Stimulated activated CD4-positive, alpha-beta T cell treated with anti-CD3 and anti-CD28 coated beads, Interleukin-12 subunit alpha, Interleukin-12 subunit beta, amount 100 ng/mL, for 4 hours (primary cell): ENCODE data around the gene CEBPB.
A peak's percentile ranks its signal among the peaks of the same experiment; 100 is the strongest.
"Not testable (repeated sequence)": the region's sequence is repeated elsewhere in the genome, so short reads cannot be mapped to it uniquely, and the experiment has no call there.

Experiments
- DNase-seq: peaks from one replicate; pipeline ENCODE4 v3.0.0-alpha.2; 2020

Gene CEBPB

DNA sequence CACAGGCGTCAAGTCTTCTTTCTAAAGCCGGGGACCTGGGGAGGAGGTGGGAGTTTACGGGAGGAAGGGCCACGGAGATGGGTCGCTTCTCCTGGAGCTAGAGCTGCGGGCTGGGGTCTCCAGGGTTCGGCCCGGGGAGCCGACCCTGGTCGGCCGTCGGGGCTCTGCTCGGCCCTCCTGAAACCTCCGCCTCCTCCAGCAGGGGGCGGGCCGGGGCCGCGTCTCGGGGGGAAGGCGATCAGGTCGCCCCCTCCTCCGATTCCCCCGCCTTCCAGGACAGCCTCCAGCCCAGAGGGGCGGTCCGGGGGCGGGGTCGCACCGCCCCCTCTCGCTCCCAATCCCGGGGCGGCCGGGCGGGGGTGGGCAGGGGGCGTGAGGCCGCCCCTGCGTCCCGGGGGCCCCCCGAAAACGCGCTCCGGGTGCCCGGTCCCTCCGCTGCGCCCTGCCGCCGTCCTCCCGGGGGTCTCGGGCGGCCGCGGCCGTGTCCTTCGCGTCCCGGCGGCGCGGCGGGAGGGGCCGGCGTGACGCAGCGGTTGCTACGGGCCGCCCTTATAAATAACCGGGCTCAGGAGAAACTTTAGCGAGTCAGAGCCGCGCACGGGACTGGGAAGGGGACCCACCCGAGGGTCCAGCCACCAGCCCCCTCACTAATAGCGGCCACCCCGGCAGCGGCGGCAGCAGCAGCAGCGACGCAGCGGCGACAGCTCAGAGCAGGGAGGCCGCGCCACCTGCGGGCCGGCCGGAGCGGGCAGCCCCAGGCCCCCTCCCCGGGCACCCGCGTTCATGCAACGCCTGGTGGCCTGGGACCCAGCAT is at the start of gene CEBPB:
Gene CEBPB (plus strand): TSS at position 580 of the 814 bp plus-strand sequence. CDS start 204 bp downstream, at position 784.
- DNase-seq = peak; percentile 80

DNA sequence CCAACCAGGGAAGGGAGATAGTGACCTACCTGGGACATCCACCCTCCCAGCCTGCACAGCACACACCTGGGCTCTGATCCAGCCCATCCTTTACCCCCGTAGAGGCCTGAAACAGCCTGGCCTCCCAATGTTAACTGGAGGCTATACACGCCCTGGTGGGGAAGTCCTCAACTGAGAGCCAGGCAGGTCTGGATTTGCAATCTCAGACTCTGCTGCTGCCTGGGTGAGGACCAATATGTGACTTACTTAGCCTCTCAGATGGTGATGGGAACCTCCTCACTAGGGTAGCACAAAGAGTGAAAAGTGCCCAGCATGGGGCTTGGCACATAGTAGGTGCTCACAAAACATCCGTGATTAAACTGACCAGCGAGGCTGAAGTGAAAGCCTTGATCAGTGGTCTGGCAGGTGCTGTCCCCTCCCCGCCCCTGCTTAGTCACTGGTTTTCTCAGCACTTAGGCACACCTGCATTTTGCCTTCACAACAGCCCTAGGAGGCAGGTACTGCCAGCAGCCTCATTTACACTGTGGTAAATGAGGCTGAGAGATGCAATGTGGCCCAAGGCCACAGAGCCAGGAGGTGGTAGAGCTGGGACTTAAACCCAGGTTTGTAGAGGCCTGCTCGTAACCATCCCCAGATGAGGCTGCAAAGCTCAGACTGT is 49.5 kb upstream of the CEBPB start:
- DNase-seq = no peak

DNA sequence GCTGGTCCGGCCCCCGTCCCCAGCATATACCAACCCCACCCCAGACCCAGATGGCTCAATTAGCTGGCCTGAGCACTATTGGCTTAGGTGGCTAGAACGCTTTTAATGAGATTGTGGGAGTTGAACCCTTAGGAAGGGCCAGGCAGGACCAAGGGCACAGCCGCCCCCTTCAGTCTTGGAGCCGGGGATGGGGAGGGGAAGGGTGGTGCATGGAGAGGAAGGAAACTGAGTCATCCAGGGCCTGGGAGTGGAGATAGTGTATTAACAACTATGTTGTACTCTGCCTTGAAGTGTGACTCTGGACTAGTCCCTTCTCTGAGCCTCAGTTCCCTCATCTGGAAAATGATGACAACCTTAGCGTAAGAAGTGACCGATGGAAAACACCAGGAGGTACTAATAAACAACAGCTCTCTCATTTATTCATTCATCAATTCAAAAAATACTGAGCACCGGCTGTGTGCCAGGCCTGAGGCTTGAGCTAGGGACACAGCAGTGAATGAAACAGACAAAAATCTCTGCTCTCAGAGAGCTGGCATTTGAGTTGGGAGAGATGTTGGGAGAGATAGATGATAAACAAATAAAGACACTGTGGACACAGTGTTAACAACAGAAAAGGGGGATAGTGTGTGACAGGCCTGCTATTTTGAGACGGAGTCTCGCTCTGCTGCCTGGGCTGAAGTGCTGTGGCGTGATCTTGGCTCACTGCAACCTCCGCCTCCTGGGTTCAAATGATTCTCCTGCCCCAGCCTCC is 48.6 kb upstream of the CEBPB start:
- no peak for DNase-seq

DNA sequence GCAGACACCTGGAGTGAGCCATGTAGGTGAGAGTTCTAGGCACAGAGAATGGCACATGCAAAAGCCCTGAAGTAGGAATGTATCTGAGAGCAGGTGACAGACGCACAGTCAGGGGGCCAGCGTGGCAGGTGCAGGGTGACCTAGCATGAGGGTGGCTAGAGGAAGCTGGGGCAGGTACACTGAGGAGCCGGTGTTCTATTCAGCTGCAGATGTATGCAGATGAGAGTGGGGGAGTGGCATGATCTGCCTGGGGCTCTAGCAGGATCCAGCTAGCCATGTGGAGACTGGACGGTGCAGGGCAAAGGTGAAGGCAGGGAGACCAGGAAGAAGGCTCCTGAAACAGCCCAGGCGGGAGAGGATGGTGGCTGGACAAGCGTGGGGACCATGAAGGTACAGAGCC is 47.8 kb upstream of the CEBPB start:
- no peak for DNase-seq

DNA sequence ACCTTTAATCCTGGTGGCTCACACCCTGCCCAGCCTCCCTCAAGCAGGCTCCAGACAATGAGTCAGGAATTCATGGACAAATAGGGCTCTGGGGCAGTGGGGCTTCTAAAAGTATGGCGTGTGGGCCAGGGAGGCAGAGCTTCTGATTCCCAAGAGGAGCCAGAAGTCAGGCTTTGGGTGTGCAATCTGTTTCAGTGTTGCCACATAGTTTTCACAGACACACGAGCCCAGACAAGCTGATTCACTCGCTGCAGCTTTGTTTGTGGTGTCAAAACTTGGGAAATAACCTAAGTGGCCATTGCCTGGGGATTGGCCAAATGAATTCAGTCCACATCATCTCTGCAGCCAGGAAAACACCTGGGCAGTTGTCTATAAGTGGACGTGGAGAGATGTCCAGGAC is 46.3 kb upstream of the CEBPB start:
- DNase-seq = no peak

DNA sequence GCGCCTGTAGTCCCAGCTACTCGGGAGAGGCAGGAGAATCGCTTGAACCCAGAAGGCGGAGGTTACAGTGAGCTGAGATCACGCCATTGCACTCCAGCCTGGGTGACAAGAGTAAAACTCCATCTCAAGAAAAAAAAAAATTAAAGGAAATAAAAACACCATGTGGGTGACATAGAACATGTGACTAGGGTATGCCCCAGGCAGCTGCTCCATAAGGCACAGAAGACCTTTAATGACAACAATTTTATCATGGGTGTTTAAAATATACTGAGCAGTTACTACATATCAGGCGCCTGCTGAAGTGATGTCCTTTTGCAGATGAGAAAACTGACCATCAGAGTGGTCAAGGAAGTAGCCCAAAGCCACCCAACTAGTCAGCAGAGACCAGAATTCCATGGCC is 45.1 kb upstream of the CEBPB start:
- DNase-seq = no peak

DNA sequence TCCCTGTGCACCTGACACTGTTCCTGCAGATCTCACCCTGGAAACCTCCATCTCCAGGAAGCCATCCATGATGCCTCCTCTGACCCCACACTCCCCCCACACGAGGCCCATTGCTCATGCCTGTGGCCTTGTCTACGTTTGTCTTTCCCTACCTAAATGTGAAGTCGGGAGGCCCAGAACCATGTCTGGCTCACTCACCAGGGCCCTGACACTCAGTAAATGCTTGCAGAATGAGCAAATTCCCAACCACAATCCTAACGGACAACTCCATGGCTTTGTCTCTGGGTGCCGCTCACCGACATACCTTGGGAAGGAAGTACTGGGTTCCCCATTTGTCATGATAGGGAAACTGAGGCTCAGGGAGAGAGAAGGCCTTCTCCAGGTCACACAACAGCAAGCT is 44.4 kb upstream of the CEBPB start:
- DNase-seq = no peak

DNA sequence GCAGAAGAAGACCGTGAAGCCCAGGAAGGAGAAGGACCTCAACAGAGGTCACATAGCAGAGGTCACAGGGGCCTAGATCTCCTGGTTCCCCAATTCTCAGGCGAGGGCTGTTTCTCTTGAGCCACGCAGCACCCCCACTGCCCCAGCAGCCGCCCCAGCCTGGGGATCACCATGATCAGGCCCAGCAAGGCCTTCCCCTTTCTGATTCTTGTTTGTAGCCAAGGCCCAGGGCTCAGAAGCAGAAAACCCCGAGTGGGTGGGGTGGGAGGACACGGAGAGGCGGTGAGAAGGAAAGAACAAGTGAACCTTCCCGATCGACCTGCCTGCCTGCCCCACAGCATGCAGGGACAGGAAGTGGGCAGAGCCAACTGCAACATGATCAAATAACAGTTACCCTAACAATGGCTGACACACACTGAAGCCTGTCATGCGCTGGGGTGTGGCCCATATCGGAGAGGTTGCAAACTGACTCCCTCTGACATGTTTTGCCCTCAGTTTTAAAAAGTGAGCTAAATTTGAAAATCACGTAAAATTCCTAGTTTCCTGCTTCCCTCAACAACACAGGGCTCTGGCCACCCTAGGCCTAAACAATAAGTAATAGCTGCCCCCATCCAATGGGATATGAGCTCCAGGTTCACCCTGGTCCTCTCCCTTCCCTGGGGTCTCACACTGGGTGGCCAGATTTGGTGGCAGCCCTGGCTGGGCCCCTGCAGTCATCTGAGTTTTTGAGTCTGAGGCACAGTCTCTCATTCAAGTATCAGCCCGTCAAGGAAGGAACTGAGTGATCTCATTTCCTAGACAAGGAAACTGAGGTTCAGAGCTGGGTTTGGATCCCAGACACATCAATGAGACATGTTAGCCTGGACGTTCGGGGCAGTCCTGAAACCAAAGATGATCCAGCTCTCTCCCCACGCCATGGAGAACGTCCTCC is 43.6 kb upstream of the CEBPB start:
- DNase-seq = peak; percentile 66

DNA sequence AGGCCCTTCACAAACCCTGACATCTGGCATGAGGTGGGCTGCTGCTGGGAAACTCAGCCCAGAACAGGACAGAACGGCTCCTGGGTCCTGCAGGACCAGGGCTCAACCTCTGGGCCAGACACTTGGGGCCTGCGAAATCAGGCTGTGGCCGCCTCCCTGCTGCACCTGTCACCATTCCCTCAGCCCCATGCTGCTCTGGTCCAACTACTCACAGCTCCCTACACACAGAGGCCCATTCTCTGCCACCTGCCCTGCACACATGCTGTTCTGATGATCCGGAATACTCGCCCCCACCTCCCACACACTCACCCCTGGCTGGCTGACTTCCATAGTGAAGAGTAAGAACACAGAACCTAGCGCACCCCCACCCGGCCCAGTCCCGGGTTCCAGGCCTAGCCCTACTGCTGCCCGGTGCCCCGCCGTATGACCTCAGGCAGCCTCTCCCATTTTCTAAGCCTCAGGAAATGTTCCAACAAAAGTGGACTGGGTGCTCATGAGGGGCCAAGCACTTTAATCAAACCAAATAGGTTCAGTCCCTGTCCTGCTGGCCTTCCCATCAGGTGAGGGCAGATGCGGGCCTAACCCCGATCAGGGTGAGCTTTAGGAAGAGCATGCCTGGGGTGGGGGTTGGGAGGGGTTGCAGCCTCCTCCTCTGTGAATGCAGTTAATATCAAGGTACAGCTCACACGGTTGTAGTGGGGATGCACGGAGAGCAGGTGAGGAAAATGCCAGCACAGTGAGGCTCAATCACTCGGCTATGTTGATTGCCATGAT is 41.0 kb upstream of the CEBPB start:
- DNase-seq = no peak

DNA sequence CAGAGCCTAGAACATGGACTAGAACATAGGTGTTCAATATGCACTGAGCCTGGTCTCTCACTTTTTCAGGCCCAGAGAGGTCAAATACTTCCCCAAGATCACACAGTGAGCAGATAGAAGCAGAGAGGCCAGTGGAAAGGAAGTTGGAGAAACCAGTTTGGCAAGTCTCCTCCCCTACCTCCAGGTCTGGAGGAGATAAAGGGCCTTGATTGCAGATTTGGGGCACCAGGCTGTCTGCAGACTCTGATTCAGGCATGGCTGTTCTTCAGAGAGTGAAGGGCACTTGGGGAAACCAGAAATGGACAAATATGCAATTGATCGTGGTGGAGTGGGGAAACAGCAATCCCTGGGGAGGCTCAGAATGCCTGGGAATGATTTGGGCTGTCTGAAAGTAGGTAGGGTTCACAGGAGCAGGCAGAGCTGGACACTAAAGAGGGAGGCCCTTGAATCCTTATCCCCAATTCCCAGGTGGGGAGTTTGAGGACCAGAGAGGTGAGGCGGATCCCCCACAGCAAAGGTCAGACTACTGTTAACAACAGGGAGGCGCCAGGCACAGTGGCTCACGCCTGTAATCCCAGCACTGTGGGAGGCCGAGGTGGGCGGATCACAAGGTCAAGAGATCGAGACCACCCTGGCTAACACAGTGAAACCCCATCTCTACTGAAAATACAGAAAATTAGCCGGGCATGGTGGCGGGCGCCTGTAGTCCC is 39.4 kb upstream of the CEBPB start:
- DNase-seq = no peak

DNA sequence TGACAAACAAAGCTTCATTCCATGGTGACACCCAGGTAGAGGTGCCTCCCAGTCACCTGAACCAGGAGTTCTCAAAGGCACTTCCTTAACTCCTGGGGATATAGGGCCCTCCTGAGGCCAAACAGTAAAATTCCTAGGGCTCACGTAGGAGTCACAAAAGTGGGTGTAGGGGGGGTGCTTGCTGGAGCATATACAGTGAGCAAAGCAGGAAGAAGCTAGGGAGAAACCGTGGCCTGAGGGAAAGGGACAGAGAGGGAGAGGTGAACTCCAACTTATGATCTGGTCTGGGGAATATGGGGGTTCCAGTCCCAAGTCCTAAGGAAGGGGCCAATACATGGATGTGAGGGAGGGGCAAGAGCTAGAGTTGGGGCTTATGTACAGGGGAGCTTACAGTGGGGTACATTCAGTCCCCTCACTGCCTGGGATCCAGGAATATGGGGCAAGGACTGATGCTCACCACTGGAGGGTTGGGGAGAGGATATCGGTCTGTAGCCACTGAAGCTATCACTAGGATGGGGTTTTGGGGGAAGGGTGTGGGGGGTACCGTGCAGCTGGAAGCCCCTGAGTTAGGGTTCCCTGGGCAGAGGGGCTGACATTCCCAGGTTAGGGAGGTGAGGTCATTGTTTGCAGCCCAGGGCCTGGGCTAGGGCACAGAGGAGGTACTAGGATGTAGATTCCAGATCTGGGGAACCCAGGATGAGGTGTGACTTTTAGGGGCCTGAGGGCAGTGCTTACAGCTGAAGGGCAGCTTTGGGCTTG is 38.1 kb upstream of the CEBPB start:
- DNase-seq = no peak

DNA sequence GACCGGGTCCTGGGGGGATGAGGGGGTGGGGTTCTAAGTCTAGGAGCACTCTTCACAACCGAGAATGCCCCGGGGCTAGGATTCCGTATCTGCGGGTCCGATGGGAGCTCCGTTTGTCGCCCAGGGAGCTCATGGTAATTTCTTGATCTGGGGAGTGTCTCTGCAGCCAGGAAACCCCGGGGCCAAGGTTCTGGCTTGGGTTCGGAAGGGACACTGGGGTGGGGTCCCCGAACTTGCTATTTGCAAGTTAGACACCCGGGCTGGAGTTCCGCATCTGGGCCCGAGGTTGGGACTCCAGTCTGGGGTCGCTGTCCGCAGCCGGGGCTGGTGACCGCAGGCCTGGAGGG is 37.5 kb upstream of the CEBPB start:
- DNase-seq = no peak

DNA sequence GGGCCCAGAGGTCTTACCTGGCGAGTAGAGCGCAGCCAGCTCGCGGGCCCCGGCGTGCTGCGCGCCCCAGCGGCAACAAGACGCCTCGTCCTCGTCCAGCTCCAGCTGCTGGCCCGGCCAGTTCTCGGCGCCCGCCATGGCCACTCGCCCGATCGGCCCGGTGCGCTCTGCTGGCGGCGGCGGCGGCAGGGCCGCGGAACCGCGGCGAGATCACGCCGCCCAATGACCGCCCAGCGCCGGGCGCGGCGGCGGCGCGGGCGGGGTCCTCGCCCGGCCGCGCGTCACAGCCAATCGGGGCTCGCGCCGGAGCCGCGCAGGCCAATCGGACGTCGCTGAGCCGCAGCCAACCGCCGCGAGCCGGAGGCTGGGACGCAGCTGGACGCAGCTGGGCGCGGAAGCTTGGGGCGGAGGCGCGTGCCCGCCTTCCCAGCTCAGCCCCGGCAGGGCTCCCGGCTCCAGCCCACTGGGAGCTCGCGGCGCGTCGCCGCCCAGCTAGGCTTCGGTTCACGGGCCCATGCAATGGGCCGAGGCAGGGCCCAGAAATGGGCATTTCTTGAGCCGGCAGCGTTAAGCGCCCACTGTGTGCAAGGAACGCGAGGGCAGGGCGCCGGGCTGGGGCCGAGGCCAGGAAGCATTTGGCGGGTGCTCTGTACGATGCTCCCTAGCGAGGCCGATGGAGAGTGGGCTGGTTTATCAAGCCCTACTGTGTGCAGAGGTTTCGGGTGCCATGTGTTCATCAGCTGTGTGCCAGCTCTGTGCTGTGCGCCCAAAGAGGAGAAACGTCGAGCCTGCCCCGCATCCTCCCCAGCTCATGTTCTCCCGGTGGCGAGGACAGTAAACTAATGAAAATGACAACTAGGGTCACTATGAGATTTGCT is 36.9 kb upstream of the CEBPB start, which contains the start of gene PEDS1:
Gene PEDS1 (minus strand): TSS at position 224 of the 878 bp plus-strand sequence. CDS start 86 bp downstream, at position 138.
- DNase-seq = peak; percentile 81

DNA sequence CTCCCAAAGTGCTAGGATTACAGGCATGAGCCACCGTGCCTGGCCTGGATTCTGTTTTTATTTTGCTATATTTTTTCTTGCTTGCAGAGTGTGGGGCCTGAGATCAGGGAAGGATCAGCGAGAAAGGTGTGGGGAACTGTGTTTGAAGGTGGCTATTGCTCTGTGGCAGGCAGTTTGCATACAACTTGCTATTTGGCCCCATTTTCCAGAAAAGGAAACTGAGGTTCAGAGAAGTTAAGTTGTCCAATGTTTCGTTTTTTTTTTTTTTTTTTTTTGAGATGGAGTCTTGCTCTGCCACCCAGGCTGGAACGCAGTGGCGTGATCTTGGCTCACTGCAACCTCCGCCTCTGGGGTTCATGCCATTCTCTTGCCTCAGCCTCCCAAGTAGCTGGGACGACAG is 29.1 kb upstream of the CEBPB start:
- not testable (repeated sequence) for DNase-seq

DNA sequence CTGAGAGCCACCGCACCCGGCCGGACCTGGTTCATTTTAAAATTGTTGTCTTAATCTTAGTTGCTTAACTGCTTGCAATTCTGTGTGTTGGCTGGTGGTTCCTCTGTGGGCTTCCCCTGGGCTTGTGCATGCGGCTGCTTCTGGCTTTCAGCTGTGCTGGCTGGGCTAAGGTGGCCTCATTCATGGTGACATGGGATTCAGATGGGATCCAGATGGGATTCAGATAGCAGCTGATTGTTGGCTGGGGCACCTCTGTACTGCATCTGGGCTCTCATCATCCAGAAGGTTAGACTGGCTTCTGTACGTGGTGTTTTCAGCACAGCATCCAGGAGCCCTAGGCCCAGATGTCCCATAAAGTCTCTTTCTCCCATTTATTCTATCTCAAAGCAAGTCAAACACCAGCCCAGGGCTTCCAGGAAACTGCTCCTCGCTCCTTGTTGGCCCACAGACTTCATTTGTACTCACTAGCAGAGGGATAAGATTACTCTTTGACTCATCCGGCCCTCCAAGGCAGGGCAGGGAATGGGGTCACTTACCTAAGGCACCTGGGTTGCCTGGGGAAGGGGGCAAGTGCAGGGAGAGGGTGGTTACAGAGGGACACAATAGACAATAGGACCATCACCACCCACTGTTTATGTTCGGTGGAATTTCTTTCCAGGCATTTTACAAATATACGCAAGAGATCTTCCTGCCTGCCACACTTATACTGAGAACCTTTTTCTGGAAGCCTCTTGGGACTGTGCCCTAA is 26.9 kb upstream of the CEBPB start:
- DNase-seq = no peak

DNA sequence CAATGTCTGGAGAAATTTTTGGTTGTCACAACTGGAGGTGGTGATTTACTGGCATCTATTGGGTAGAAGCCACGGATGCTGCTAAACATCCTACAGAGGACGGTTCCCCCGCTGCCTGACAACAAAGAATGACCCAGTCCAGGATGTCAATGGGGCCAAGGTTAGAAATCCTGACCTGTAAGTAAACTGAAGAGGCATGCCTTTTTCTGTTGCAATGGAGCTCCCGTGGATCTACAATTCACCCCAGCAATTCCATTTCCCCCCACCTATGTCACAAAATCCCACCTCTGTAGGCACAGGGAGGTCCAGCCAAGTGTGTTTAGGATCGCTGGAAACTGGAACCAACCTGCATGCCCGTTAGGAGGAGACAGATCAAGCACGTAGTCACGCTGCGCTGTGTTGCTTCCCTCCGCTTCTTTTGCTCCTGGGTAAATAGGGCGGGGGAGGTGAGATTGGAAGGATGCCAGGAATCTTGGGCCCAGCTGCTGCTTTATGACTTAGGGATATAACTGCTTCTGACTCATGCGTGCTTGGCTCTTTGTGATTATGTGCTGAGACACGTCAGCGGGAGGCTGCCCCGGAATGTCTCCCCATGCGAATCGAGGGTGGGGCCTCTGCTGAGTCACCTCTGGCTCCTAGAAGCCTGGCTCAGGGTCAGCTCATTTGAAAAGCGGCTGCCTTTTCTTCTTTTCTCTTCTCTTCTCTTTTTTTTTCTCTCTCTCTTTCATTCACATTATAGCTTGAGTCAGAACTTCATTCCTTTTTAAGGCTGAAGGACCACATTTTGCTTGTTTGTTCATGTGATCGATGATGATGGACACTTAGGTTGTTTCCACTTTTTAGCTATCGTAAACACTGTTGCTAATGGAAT is 24.7 kb upstream of the CEBPB start:
- peak; percentile 80 for DNase-seq

DNA sequence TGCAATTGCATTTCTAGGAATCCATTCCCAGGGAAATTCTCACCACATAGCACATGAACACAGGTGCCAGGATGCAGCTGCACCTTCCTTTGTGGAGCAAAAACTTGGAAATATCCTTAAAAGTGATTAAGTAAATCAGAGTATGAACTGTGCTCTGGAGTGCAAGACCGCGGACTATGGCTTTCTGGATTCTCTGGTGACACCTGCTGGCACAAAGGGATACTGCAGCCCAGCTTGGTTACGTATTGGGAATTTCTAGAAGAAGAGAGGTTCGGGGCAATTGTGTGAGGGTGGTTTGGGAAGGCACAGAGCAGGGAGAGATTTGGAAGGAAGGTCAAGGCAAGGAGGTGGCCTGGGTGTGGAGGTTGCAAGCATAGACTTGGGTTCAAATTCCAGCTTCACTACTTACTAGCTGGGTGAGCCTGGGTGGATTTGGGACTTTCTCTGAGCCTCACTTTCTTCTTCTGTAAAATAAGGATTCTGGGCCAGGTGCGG is 21.3 kb upstream of the CEBPB start:
- DNase-seq = peak; percentile 80
